Neural progenitor cell (in vitro differentiated cells): ENCODE measurements around the gene DCAF4. TPM values are rescaled to one million over a fixed set of nuclear protein-coding genes. Genes with fewer than 3 reads are reported as not detected.

Source experiments
- DNase-seq: peaks from one replicate; pipeline ENCODE4 v3.0.0-alpha.2; 2016; ENCODE audit warnings: low spot score
- H2AFZ ChIP-seq: fragments of 200-600 bp; sonication (generic); replicated peaks from 2 replicates; pipeline ENCODE4 v1.6.1; 2016; ENCODE audit warnings: antibody characterized with exemption
- H3F3A ChIP-seq: fragments of 200-600 bp; sonication (generic); 2 replicates; pipeline ENCODE4 v1.6.1; 2016; ENCODE audit warnings: antibody characterized with exemption, low read depth
- H3K27ac ChIP-seq: fragments of 200-600 bp; sonication (generic); 2 replicates; pipeline ENCODE4 v1.5.1; 2016; ENCODE audit warnings: mild to moderate bottlenecking
- H3K27me3 ChIP-seq: fragments of 200-600 bp; sonication (generic); 2 replicates; pipeline ENCODE4 v1.6.1; 2016; ENCODE audit warnings: mild to moderate bottlenecking, moderate library complexity
- H3K36me3 ChIP-seq: fragments of 200-600 bp; sonication (generic); 2 replicates; pipeline ENCODE4 v1.5.1; 2016
- H3K4me1 ChIP-seq: fragments of 200-600 bp; sonication (generic); 2 replicates; pipeline ENCODE4 v1.6.1; 2016; ENCODE audit warnings: mixed run types
- H3K4me2 ChIP-seq: fragments of 200-600 bp; sonication (generic); 2 replicates; pipeline ENCODE4 v1.6.1; 2016
- H3K4me3 ChIP-seq: fragments of 200-600 bp; sonication (generic); 2 replicates; pipeline ENCODE4 v1.5.1; 2016
- H3K79me2 ChIP-seq: fragments of 200-600 bp; sonication (generic); 2 replicates; pipeline ENCODE4 v1.6.1; 2016; ENCODE audit warnings: low read depth
- H3K9ac ChIP-seq: fragments of 200-600 bp; sonication (generic); 2 replicates; pipeline ENCODE4 v1.6.1; 2016
- H3K9me3 ChIP-seq: fragments of 200-600 bp; sonication (generic); 2 replicates; pipeline ENCODE4 v1.5.1; 2016; ENCODE audit warnings: low read depth
- H4K20me1 ChIP-seq: fragments of 200-600 bp; sonication (generic); 2 replicates; pipeline ENCODE4 v1.6.1; 2016; ENCODE audit warnings: low read depth
- H3K27ac Mint-ChIP-seq: 3 replicates; pipeline ENCODE4 v1.8.0; 2021; ENCODE audit warnings: mixed read lengths
- H3K27me3 Mint-ChIP-seq: 2 replicates; pipeline ENCODE4 v1.8.0; 2022; ENCODE audit warnings: low read depth, mild to moderate bottlenecking, inconsistent platforms, moderate library complexity, mixed read lengths; ENCODE audit not compliant: insufficient read depth
- H3K36me3 Mint-ChIP-seq: 3 replicates; pipeline ENCODE4 v1.8.0; 2021; ENCODE audit warnings: mixed read lengths
- H3K4me1 Mint-ChIP-seq: 3 replicates; pipeline ENCODE4 v1.8.0; 2021; ENCODE audit warnings: mixed read lengths
- H3K4me3 Mint-ChIP-seq: 3 replicates; pipeline ENCODE4 v1.8.0; 2021; ENCODE audit warnings: mild to moderate bottlenecking, moderate library complexity, mixed read lengths
- H3K9me3 Mint-ChIP-seq: 3 replicates; pipeline ENCODE4 v1.8.0; 2020; ENCODE audit warnings: mixed read lengths
- EZH2 ChIP-seq: fragments of 200-600 bp; sonication (generic); IDR thresholded peaks from 2 replicates; pipeline ENCODE4 v1.6.1; 2017; ENCODE audit warnings: antibody characterized with exemption, mild to moderate bottlenecking, moderate library complexity
- EZH2phosphoT487 ChIP-seq: fragments of 200-600 bp; sonication (generic); IDR thresholded peaks from 2 replicates; pipeline ENCODE4 v1.6.1; 2017; ENCODE audit warnings: antibody characterized with exemption
- total RNA-seq: library from RNA; depleted of rRNA; stranded (reverse); fragments of >200 nt; gene quantifications from 2 replicates; pipeline ENCODE4 v1.2.3, GENCODE V29; 2015; ENCODE audit warnings: low replicate concordance
- TF ChIP-seq, protein P1 (sequence below): fragments of 200-600 bp; sonication (generic); IDR thresholded peaks from 2 replicates; pipeline ENCODE4 v1.5.1; 2017; ENCODE audit warnings: antibody characterized with exemption, mild to moderate bottlenecking

The DCAF4 gene
- total RNA-seq, 1 donor from 2014 or later = 3.7 TPM

- Histone ChIP-seq H3K4me2 (no peak overlapping the region), H3K4me3 (no peak overlapping the region), H2AFZ (no peak overlapping the region), H3K9me3 (no peaks in the 10 kb centered on the region), H3K36me3 (no peaks in the 10 kb centered on the region), H3K79me2 (no peaks in the 10 kb centered on the region), H3K9ac (no peak overlapping the region), H3F3A (no peaks in the 10 kb centered on the region), H4K20me1 (no peaks in the 10 kb centered on the region), H3K4me1 (no peaks in the 10 kb centered on the region), H3K27me3 (peaks cover 21% of the 10 kb centered on the region), H3K27ac (no peak overlapping the region)
- peaks cover 10% of the 10 kb centered on the region for H3K4me1 Mint-ChIP-seq
- H3K27me3 Mint-ChIP-seq = peaks cover 4% of the 10 kb centered on the region
- no peak for DNase-seq
- H3K4me3 Mint-ChIP-seq = no peak overlapping the region
- no peaks in the 10 kb centered on the region for H3K9me3 Mint-ChIP-seq
- H3K36me3 Mint-ChIP-seq = no peaks in the 10 kb centered on the region
- no peak overlapping the region for H3K27ac Mint-ChIP-seq
- TF ChIP-seq EZH2 = no peak
- no peak for TF ChIP-seq EZH2phosphoT487
- TF ChIP-seq, protein P1, sequence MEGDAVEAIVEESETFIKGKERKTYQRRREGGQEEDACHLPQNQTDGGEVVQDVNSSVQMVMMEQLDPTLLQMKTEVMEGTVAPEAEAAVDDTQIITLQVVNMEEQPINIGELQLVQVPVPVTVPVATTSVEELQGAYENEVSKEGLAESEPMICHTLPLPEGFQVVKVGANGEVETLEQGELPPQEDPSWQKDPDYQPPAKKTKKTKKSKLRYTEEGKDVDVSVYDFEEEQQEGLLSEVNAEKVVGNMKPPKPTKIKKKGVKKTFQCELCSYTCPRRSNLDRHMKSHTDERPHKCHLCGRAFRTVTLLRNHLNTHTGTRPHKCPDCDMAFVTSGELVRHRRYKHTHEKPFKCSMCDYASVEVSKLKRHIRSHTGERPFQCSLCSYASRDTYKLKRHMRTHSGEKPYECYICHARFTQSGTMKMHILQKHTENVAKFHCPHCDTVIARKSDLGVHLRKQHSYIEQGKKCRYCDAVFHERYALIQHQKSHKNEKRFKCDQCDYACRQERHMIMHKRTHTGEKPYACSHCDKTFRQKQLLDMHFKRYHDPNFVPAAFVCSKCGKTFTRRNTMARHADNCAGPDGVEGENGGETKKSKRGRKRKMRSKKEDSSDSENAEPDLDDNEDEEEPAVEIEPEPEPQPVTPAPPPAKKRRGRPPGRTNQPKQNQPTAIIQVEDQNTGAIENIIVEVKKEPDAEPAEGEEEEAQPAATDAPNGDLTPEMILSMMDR = no peak
These were observed 3.2 kb downstream of the DCAF4 start for GRCh38 chr14:72929316-72930080.

DNA sequence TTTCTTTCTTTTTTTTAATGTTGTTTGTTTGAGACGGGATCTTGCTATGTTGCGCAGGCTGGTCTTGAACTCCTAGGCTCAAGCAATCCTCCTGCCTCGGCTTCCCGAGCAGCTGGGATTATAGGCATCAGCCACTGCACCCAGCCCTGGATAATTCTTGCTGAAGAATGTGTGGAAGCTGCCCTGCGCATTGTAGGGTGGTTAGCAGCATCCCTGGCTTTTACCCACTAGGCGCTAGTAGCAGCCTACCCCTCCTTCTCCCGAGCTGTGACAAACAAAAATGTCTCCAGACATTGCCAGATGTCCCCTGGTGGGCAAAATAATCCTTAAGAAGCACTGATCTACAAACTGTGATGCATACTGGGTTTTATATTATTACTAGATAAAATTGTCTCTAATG, 6.6 kb downstream of the DCAF4 start:
- H3K4me3 Mint-ChIP-seq = no peak overlapping the region
- H3K27ac Mint-ChIP-seq = peak overlapping the region; percentile 7

GRCh38 chr14:72939630-72940029, 13.4 kb downstream of the DCAF4 start:
- DNase-seq = no peak
- no peaks in the 10 kb centered on the region for H3K9me3 ChIP-seq

More for the DNA sequence above, 6.6 kb downstream of the DCAF4 start:
- no peaks in the 10 kb centered on the region for H3K9me3 ChIP-seq
- TF ChIP-seq, protein P1 = no peak
- no peak for TF ChIP-seq EZH2
- TF ChIP-seq EZH2phosphoT487 = no peak
- no peaks in the 10 kb centered on the region for H3K36me3 ChIP-seq
- Mint-ChIP-seq H3K27me3 (no peaks in the 10 kb centered on the region), H3K9me3 (no peaks in the 10 kb centered on the region), H3K4me1 (no peaks in the 10 kb centered on the region), H3K36me3 (no peaks in the 10 kb centered on the region)
- H3K4me2 ChIP-seq = no peak overlapping the region
- no peaks in the 10 kb centered on the region for H3F3A ChIP-seq
- H3K79me2 ChIP-seq = no peaks in the 10 kb centered on the region
- no peak overlapping the region for H3K4me3 ChIP-seq
- H3K27ac ChIP-seq = no peak overlapping the region
- no peaks in the 10 kb centered on the region for H3K4me1 ChIP-seq
- DNase-seq = no peak
- peaks cover under 1% of the 10 kb centered on the region for H3K27me3 ChIP-seq
- H2AFZ ChIP-seq = no peak overlapping the region
- H3K9ac ChIP-seq = no peak overlapping the region
- no peaks in the 10 kb centered on the region for H4K20me1 ChIP-seq

More at GRCh38 chr14:72939630-72940029, 13.4 kb downstream of the DCAF4 start:
- no peaks in the 10 kb centered on the region for H3K79me2 ChIP-seq
- no peaks in the 10 kb centered on the region for H3K27me3 ChIP-seq
- H4K20me1 ChIP-seq = no peaks in the 10 kb centered on the region
- Mint-ChIP-seq H3K4me1 (no peaks in the 10 kb centered on the region), H3K9me3 (no peaks in the 10 kb centered on the region), H3K36me3 (peaks cover 5% of the 10 kb centered on the region), H3K4me3 (no peak overlapping the region), H3K27me3 (no peaks in the 10 kb centered on the region), H3K27ac (no peak overlapping the region)
- no peak overlapping the region for H2AFZ ChIP-seq
- H3K36me3 ChIP-seq = no peaks in the 10 kb centered on the region
- no peak overlapping the region for H3K27ac ChIP-seq
- TF ChIP-seq, protein P1 = no peak
- TF ChIP-seq EZH2phosphoT487 (no peak), EZH2 (no peak)
- H3K4me1 ChIP-seq = no peaks in the 10 kb centered on the region
- H3K9ac ChIP-seq = no peak overlapping the region
- H3K4me3 ChIP-seq = no peak overlapping the region
- no peaks in the 10 kb centered on the region for H3F3A ChIP-seq
- H3K4me2 ChIP-seq = no peak overlapping the region
